Spleen (tissue), 11 donors: ENCODE data around the gene ADRB1. TPM values are rescaled to one million over a fixed set of nuclear protein-coding genes. Genes with fewer than 3 reads are reported as not detected.
A peak's percentile ranks its signal among the peaks of the same experiment; 100 is the strongest.

Experiments
- DNase-seq: peaks from one replicate; pipeline ENCODE4 v3.0.0-alpha.2; 2020
- H3K27ac ChIP-seq, 8 donors: fragments of 200-600 bp; sonication (generic) in 7 of 8; 1 replicate in 4 of 8; 2 replicates in 4 of 8; pipeline versions ENCODE4 v1.5.0 to v1.8.0; 2016 to 2021; ENCODE audit warnings: inconsistent platforms in 4 of 8, mild to moderate bottlenecking in 4 of 8, moderate library complexity in 1 of 8
- H3K27me3 ChIP-seq, 7 donors: fragments of 200-600 bp; sonication (generic) in 6 of 7; replicated peaks in 1 of 7; 1 replicate in 4 of 7; 2 replicates in 3 of 7; pipeline versions ENCODE4 v1.5.0 to v1.8.0; 2016 to 2021; ENCODE audit warnings: inconsistent platforms in 3 of 7, mild to moderate bottlenecking in 1 of 7
- H3K36me3 ChIP-seq, 6 donors: fragments of 200-600 bp; sonication (generic) in 5 of 6; 1 replicate in 4 of 6; 2 replicates in 2 of 6; pipeline versions ENCODE4 v1.5.0 to v1.8.0; 2016 to 2021; ENCODE audit warnings: inconsistent platforms in 2 of 6
- H3K4me1 ChIP-seq, 6 donors: fragments of 200-600 bp; sonication (generic) in 5 of 6; 1 replicate in 3 of 6; 2 replicates in 3 of 6; pipeline versions ENCODE4 v1.5.0 to v1.8.0; 2016 to 2021; ENCODE audit warnings: inconsistent platforms in 3 of 6
- H3K4me3 ChIP-seq, 8 donors: fragments of 200-600 bp; sonication (generic) in 7 of 8; 1 replicate in 4 of 8; 2 replicates in 4 of 8; pipeline versions ENCODE4 v1.5.0 to v1.8.0; 2016 to 2021; ENCODE audit warnings: inconsistent platforms in 4 of 8, mild to moderate bottlenecking in 4 of 8, moderate library complexity in 2 of 8
- H3K9me3 ChIP-seq, 8 donors: fragments of 200-600 bp; sonication (generic) in 7 of 8; 1 replicate in 4 of 8; 2 replicates in 4 of 8; pipeline versions ENCODE4 v1.5.0 to v1.8.0; 2016 to 2021; ENCODE audit warnings: inconsistent platforms in 4 of 8
- CTCF ChIP-seq, 11 experiments: fragments of 200-600 bp in 7 of 11; fragments of 450-650 bp in 4 of 11; sonication (generic) in 4 of 11; IDR thresholded peaks in 8 of 11; conservative IDR thresholded peaks in 3 of 11; 1 replicate in 7 of 11; 2 replicates in 4 of 11; pipeline versions ENCODE4 v1.4.0 to v1.8.0; 2016 to 2021; ENCODE audit warnings: antibody characterized with exemption in 11 of 11, inconsistent platforms in 4 of 11, mild to moderate bottlenecking in 1 of 11
- POLR2A ChIP-seq, 3 donors: fragments of 450-650 bp; IDR thresholded peaks; one replicate each; pipeline ENCODE4 v1.5.1; 2017; ENCODE audit warnings: antibody characterized with exemption in 3 of 3, mild to moderate bottlenecking in 1 of 3
- POLR2AphosphoS5 ChIP-seq, 3 donors: sonication (generic); formaldehyde crosslinking; IDR thresholded peaks; one replicate each; pipeline ENCODE4 v1.5.1; 2017; ENCODE audit warnings: antibody characterized with exemption in 3 of 3
- WGBS, 5 donors: extraction: QIAGEN DNeasy Blood & Tissue Kit in 3 of 5; methylation state at CpG; one replicate each; pipeline versions ENCODE4 v1.1.5 to v1.1.7; 2013 to 2018; 5-methylcytosine and 5-hydroxymethylcytosine counted together
- intact Hi-C: fragments of 100-400 bp; cut with DNase I; formaldehyde crosslinking; loops from one replicate; pipeline ENCODE4 v1.15.0; 2023; ENCODE audit warnings: low total_unique reads
- polyA plus RNA-seq, 3 donors: library from polyadenylated mRNA; stranded (reverse); fragments of 200-250 nt; gene quantifications; one replicate each; pipeline ENCODE4 v1.2.1, GENCODE V29; 2013
- total RNA-seq, 7 donors: library from RNA; depleted of rRNA in 3 of 7; stranded (reverse); fragments of >200 nt in 3 of 7; fragmentation: NEBNext Ultra II Directional in 4 of 7; extraction: Animal tissue kit (Norgen Biotek cat#: 25700) in 4 of 7; gene quantifications; one replicate each; pipeline versions ENCODE4 v1.1.0 to v1.2.1, GENCODE V29; 2016 to 2021
- donor health status: healthy with polysubstance abuse.
- donor health status: DM: no; HTN: no; CAD: no; lungs with moderate emphysema.
- donor health status: DM: no; HTN: no; CAD: no.
- donor health status: Bipolar disorder and iron deficiency.
- donor health status: healthy.
- donor health status: DM: no; HTN: no; CAD: no.
- donor health status: DM: yes; HTN: yes; CAD: no.

The ADRB1 gene
- total and polyA plus RNA-seq, 10 donors, result 0.47 to 4.8 (median 2.4) TPM

- 83 to 88% (median 85%) methylated on average over 6 of the region's 6 CpGs for WGBS, 5 donors
- Histone ChIP-seq H3K4me3 (no peak overlapping the region), H3K4me1 (peaks cover 0 to 36% (median 17%) of the 10 kb centered on the region in 6 donors), H3K27ac (peak overlapping the region in 4 of 8 donors; percentile 40 to 72 (median 60)), H3K36me3 (no peaks in the 10 kb centered on the region), H3K9me3 (no peaks in the 10 kb centered on the region), H3K27me3 (no peaks in the 10 kb centered on the region)
- DNase-seq, result no peak
- intact Hi-C loops, result no loop called here
- TF ChIP-seq POLR2AphosphoS5 (IDR thresholded peaks at IDR 0.05), result no peak
- TF ChIP-seq CTCF (IDR thresholded peaks at IDR 0.05 in 8 of 11, conservative IDR thresholded peaks at IDR 0.05 in 3 of 11), result no peak
Observed at GRCh38 chr10:114000457-114001010, 43.1 kb upstream of the ADRB1 start.

GRCh38 chr10:114002422-114002821 is 41.2 kb upstream of the ADRB1 start:
- WGBS, 5 donors, result 79 to 81% (median 80%) methylated on average over 7 of the region's 7 CpGs

GRCh38 chr10:114003161-114003941 is 40.3 kb upstream of the ADRB1 start:
- H3K9me3 ChIP-seq, result no peaks in the 10 kb centered on the region
- no peaks in the 10 kb centered on the region for H3K36me3 ChIP-seq
- H3K4me3 ChIP-seq, result no peak overlapping the region
- 89 to 95% (median 93%) methylated on average over 9 of the region's 9 CpGs for WGBS, 5 donors
- no peak overlapping the region for H3K27ac ChIP-seq
- intact Hi-C loops, result no loop called here
- H3K27me3 ChIP-seq, result no peaks in the 10 kb centered on the region
- DNase-seq, result no peak
- TF ChIP-seq POLR2A (IDR thresholded peaks at IDR 0.05) (no peak), POLR2AphosphoS5 (IDR thresholded peaks at IDR 0.05) (no peak), CTCF (IDR thresholded peaks at IDR 0.05 in 8 of 11, conservative IDR thresholded peaks at IDR 0.05 in 3 of 11) (no peak)
- H3K4me1 ChIP-seq, result peaks cover 0 to 28% (median 17%) of the 10 kb centered on the region in 6 donors

More at GRCh38 chr10:114002422-114002821, 41.2 kb upstream of the ADRB1 start:
- H3K36me3 ChIP-seq, result no peaks in the 10 kb centered on the region
- intact Hi-C loops, result no loop called here
- no peaks in the 10 kb centered on the region for H3K27me3 ChIP-seq
- peaks cover 0 to 31% (median 17%) of the 10 kb centered on the region in 6 donors for H3K4me1 ChIP-seq
- H3K9me3 ChIP-seq, result no peaks in the 10 kb centered on the region
- no peak overlapping the region for H3K4me3 ChIP-seq
- H3K27ac ChIP-seq, result no peak overlapping the region
- TF ChIP-seq POLR2A (IDR thresholded peaks at IDR 0.05), result no peak
- no peak for TF ChIP-seq CTCF (IDR thresholded peaks at IDR 0.05 in 8 of 11, conservative IDR thresholded peaks at IDR 0.05 in 3 of 11)
- no peak for TF ChIP-seq POLR2AphosphoS5 (IDR thresholded peaks at IDR 0.05)
- no peak for DNase-seq

GRCh38 chr10:114009281-114009996 is 34.2 kb upstream of the ADRB1 start:
- no peaks in the 10 kb centered on the region for H3K27me3 ChIP-seq
- TF ChIP-seq CTCF (IDR thresholded peaks at IDR 0.05 in 8 of 11, conservative IDR thresholded peaks at IDR 0.05 in 3 of 11) (no peak), POLR2AphosphoS5 (IDR thresholded peaks at IDR 0.05) (no peak), POLR2A (IDR thresholded peaks at IDR 0.05) (no peak)
- no peak overlapping the region for H3K27ac ChIP-seq
- no peaks in the 10 kb centered on the region for H3K4me1 ChIP-seq
- intact Hi-C loops, result no loop called here
- 76 to 86% (median 85%) methylated on average over 5 of the region's 5 CpGs for WGBS, 5 donors
- no peak for DNase-seq
- no peaks in the 10 kb centered on the region for H3K36me3 ChIP-seq
- H3K4me3 ChIP-seq, result no peak overlapping the region
- no peaks in the 10 kb centered on the region for H3K9me3 ChIP-seq
